HG03135 (cell line): Measurements from ENCODE around the gene LGI4.

Source experiments
- ATAC-seq: cut with Tn5 transposase; IDR thresholded peaks from one replicate; pipeline ENCODE4 v1.9.1; 2021; ENCODE audit warnings: mild to moderate bottlenecking, moderate library complexity; ENCODE audit not compliant: unreplicated experiment

Gene LGI4

GRCh38 chr19:35124098-35125060 is 10.5 kb downstream of the LGI4 start:
- ATAC-seq: peak; percentile 45

GRCh38 chr19:35123573-35123972 is 11.3 kb downstream of the LGI4 start:
- ATAC-seq: no peak

- no peak for ATAC-seq
Measured at GRCh38 chr19:35122687-35123551, 11.9 kb downstream of the LGI4 start.

DNA sequence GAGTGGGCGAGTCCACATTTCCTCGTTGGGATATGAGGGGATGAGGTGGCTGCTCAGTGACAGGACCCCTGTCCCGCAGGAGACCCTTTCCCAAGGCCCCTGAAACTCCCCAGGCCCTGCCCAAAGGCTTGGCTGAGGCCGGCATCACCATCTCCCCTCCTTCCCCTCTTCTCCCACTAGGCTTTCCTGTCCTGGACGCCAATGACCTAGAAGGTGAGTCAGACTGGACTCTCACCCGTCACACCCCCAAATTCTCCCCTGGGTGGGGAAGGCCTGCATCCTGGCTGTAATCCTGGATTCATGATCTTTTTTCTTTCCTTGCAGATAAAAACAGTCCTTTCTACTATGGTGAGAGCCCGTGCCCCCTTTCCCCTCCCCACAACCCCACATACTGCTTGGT is 14.0 kb downstream of the LGI4 start:
- no peak for ATAC-seq

DNA sequence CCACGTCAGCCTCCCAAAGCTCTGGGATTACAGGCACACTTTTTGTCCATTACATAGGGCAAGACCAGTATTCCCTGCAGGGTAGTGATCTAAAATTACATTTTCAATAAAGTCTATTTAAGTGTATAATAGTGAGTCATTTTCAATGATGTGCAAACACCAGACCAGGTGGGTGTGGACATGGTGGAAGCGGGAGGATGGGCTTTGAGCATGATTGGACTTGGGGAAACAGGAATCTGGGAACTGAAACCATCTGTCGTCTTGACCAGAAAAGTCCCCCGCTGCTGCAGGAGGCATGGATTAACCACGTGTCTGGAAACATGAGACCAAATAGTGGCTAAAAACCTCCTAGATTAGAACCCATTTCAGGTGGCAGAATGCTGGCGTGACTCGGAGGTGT is 14.4 kb downstream of the LGI4 start:
- no peak for ATAC-seq

DNA sequence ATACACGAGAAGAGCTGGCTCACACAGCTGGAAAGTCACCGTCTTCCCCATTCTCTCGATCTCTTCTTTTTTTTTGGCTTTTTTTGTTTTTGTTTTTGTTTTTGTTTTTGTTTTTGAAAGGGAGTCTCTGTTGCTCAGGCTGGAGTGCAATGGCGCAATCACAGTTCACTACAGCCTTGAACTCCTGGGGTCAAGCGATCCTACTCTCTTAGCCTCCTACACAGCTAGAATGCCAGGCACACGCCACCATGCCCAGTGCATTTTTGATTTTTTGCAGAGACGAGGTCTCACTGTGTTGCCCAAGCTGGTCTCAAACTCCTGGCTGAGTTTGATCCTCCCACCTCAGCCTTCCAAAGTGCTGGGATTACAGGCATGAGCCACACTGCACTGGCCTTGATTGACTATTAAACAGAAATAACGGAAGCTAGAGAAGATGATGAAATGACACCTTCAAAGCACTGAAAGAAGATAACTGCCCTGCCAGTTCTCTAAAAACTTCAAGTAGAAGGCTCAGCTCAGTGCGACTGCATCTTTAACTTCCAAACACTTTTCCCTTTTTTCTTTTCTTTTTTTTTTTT is 15.2 kb downstream of the LGI4 start:
- no peak for ATAC-seq

- no peak for ATAC-seq
Measured at GRCh38 chr19:35119091-35119490, 15.8 kb downstream of the LGI4 start.

- no peak for ATAC-seq
Measured at GRCh38 chr19:35118268-35119020, 16.4 kb downstream of the LGI4 start.

- ATAC-seq: no peak
Measured at GRCh38 chr19:35117799-35118198, 17.1 kb downstream of the LGI4 start.

- ATAC-seq: no peak
Measured at GRCh38 chr19:35117116-35117515, 17.7 kb downstream of the LGI4 start.

GRCh38 chr19:35116072-35116801 is 18.6 kb downstream of the LGI4 start:
- ATAC-seq: no peak

DNA sequence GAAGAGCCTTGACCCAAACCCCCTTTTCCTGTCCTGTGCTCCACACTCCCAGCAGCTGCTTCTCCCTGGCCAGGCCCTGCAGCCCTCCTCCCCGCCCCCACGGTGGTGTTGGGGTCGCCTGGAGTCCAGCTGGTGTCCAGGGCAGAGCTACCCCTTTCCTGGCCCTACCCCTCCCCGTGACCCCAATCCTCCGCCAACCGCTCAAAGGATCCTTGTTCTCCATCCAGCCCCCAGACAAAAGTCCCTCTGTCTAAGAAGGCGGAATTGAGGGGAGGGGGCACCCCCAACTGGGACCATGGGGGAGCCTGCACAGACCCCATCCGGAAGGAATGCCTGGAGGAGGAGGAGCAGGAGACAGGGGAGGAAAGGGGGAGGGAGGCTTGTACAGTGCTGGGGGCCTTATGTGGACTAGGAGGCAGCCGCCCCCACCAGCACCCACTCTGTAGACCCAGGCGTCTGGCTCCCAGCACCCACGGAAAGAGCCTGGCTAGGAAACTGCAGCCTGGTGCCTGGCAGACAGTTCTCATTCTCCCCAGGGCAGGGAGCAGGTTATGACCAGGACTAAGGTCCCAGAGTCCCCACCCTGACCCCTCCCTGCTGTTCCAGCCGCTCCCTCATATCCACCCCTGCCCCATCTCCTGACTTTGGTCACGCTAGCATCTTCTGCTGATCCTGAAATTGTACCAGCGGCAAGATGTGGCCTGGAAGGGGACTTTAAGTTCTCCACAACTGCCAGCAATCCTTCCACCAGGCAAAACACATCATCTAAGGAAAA is 19.5 kb downstream of the LGI4 start, which contains the start of gene FXYD3:
Gene FXYD3, plus strand, starts transcription at position 647 of the 775 bp plus-strand sequence. CDS start 3,554 bp downstream, outside the sequence.
- ATAC-seq: no peak

GRCh38 chr19:35114353-35115176 is 20.3 kb downstream of the LGI4 start:
- ATAC-seq: no peak

DNA sequence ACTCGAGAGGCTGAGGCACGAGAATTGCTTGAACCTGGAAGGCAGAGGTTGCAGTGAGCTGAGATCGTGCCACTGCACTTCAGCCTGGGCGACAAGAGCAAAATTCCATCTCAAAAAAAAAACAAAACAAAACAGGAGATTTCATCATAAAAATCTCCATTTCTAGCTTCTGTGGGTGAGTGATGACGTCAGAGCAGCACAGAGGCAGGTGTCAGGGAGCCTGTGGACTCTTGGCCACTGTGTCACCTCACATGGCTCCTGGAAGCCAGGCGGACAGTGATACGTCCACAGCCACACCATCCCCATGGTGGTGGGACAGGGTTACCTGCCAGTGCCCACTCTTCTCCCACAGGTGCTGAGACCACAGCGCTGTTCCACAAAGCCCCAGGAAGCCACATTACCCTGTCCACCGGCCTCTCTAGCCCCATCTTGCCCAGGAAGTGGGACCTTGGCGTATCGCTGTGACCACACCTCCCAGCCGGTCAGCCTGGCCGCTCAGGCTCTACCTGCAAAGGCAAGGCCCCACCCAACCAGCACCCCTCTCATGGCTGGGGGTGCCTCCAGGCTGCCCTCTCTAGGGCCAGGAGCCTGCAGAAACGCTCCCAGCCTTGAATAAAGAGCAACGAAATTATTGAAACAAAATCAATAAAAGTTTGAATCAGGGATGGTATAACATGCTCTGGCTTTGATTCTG is 21.7 kb downstream of the LGI4 start:
- no peak for ATAC-seq

GRCh38 chr19:35110974-35111373 is 23.9 kb downstream of the LGI4 start:
- no peak for ATAC-seq

- ATAC-seq: no peak
Measured at GRCh38 chr19:35109395-35110112, 25.3 kb downstream of the LGI4 start.

- no peak for ATAC-seq
Measured at GRCh38 chr19:35108730-35109129, 26.1 kb downstream of the LGI4 start.
